HG03575 (cell line): Measurements from ENCODE around the gene TUBA3C.
"Not testable (repeated sequence)": the region's sequence is repeated elsewhere in the genome, so short reads cannot be mapped to it uniquely, and the experiment has no call there.

Experiments
- ATAC-seq: cut with Tn5 transposase; IDR thresholded peaks from one replicate; pipeline ENCODE4 v1.9.1; 2021; ENCODE audit not compliant: unreplicated experiment, insufficient number of reproducible peaks, low FRiP score; ENCODE audit errors: extremely low read depth

TUBA3C gene

GRCh38 chr13:19181621-19182485, at the start of gene TUBA3C:
TSS of gene TUBA3C (minus strand) at chr13:19181824. CDS start at chr13:19181747, 77 bp downstream.
- no peak for ATAC-seq

- ATAC-seq, result not testable (repeated sequence)
Measured at GRCh38 chr13:19207413-19207812, 25.8 kb upstream of the TUBA3C start.

GRCh38 chr13:19192622-19193021, 11.0 kb upstream of the TUBA3C start:
- ATAC-seq, result not testable (repeated sequence)

- not testable (repeated sequence) for ATAC-seq
Measured at GRCh38 chr13:19189911-19190310, 8.3 kb upstream of the TUBA3C start.

- ATAC-seq, result not testable (repeated sequence)
Measured at GRCh38 chr13:19189368-19189767, 7.7 kb upstream of the TUBA3C start.

- no peak for ATAC-seq
Measured at GRCh38 chr13:19185865-19186645, 4.4 kb upstream of the TUBA3C start.

GRCh38 chr13:19185086-19185864, 3.7 kb upstream of the TUBA3C start:
- ATAC-seq, result no peak

- no peak for ATAC-seq
Measured at GRCh38 chr13:19184176-19184575, 2.6 kb upstream of the TUBA3C start.

GRCh38 chr13:19183676-19184075, 2.1 kb upstream of the TUBA3C start:
- ATAC-seq, result no peak

- no peak for ATAC-seq
Measured at GRCh38 chr13:19182536-19182935, 912 bp upstream of the TUBA3C start.

- no peak for ATAC-seq
Measured at GRCh38 chr13:19181021-19181620, 503 bp downstream of the TUBA3C start.

- no peak for ATAC-seq
Measured at GRCh38 chr13:19179916-19180315, 1.7 kb downstream of the TUBA3C start.

- ATAC-seq, result no peak
Measured at GRCh38 chr13:19178901-19179593, 2.6 kb downstream of the TUBA3C start.

- ATAC-seq, result not testable (repeated sequence)
Measured at GRCh38 chr13:19176981-19177776, 4.4 kb downstream of the TUBA3C start.

- no peak for ATAC-seq
Measured at GRCh38 chr13:19173752-19174151, 7.9 kb downstream of the TUBA3C start.

GRCh38 chr13:19172647-19173030, 9.0 kb downstream of the TUBA3C start:
- ATAC-seq, result no peak

GRCh38 chr13:19172007-19172646, 9.5 kb downstream of the TUBA3C start:
- no peak for ATAC-seq
